ENCODE results near the gene TCF3.

Gene TCF3

DNA sequence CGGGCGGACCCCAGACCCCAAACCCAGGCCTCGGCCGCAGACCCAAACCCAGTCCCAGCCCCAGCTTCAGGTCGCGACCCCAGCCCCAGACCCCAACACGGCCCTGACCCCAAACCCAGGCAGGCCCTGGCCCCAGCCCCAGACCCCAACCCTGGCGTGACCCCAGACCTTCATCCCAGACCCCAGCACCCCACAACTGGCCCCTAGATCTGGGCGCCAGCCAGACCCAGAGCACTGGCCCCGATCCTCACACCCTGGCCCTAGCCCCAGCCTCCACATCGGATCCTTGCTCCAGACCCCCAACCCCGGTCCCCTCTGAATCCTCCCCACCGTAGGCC lies 67.2 kb downstream of the TCF3 start:
- DNase-seq (ENCODE audit: low read depth), result no peak
- TF ChIP-seq, protein P1, sequence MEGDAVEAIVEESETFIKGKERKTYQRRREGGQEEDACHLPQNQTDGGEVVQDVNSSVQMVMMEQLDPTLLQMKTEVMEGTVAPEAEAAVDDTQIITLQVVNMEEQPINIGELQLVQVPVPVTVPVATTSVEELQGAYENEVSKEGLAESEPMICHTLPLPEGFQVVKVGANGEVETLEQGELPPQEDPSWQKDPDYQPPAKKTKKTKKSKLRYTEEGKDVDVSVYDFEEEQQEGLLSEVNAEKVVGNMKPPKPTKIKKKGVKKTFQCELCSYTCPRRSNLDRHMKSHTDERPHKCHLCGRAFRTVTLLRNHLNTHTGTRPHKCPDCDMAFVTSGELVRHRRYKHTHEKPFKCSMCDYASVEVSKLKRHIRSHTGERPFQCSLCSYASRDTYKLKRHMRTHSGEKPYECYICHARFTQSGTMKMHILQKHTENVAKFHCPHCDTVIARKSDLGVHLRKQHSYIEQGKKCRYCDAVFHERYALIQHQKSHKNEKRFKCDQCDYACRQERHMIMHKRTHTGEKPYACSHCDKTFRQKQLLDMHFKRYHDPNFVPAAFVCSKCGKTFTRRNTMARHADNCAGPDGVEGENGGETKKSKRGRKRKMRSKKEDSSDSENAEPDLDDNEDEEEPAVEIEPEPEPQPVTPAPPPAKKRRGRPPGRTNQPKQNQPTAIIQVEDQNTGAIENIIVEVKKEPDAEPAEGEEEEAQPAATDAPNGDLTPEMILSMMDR (conservative IDR thresholded peaks at IDR 0.05; ENCODE audit: low read length), result no peak
- no peak overlapping the region for H3K4me3 ChIP-seq (ENCODE audit: low read length)

DNA sequence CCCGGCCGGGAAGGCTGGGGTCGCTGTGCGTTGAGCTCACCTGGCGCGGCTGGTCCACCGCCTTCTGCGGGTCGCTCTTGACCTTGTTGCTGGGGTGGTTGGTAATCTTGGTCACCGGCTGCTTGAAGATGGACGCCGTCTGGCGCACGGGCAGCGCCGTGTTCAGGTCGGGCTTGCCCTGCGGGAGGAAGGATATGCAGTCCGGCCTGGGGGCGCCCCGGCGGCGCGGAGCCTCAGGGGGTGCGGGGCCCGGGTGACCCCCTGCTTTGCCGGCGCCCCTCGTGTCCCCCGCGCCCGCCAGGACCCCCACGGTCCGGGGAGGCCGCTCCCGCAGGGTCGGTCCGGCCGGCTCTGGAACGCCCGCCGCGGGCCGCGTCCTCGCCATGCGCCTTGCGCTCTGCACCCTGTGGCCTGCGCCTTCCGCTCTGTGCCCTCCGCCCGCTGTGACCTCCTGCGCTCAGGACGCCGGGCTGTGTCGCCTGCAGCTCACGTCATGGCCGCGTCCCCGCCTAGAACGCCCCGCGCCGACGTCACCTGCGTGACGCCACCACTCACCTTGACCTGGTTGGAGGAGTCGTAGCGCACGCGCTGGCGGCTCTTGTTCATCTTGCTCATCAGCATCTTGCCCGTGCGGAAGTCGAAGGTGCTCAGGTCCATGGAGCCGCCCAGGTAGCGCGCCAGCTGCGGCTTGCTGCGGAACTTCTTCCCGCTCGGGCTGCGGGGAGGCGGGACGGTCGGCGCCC lies 67.7 kb downstream of the TCF3 start:
- no peak for DNase-seq (ENCODE audit: low read depth)
- TF ChIP-seq, protein P1 (conservative IDR thresholded peaks at IDR 0.05; ENCODE audit: low read length), result no peak
- no peak overlapping the region for H3K4me3 ChIP-seq (ENCODE audit: low read length)

DNA sequence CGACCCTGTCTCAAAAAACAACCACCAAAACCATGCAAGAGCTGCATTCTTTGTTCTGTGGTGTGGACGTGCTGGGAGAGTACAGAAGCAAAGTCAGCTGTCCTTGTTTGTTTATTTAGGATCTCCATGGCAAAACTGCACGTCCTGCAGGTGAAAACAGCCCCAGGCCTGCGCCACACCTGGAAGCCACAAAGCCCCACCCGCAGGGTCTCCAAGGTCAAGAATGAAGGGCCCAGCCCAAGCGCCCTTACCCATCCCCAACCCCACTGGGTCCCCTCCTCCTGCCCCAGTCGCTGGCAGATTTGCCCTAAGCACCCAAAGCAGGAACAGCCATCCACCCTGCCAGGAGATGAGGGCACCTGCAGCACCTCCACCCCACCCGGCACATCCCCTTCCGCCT lies 70.2 kb downstream of the TCF3 start:
- TF ChIP-seq, protein P1 (conservative IDR thresholded peaks at IDR 0.05; ENCODE audit: low read length), result no peak
- H3K4me3 ChIP-seq (ENCODE audit: low read length), result no peak overlapping the region
- no peak for DNase-seq (ENCODE audit: low read depth)

DNA sequence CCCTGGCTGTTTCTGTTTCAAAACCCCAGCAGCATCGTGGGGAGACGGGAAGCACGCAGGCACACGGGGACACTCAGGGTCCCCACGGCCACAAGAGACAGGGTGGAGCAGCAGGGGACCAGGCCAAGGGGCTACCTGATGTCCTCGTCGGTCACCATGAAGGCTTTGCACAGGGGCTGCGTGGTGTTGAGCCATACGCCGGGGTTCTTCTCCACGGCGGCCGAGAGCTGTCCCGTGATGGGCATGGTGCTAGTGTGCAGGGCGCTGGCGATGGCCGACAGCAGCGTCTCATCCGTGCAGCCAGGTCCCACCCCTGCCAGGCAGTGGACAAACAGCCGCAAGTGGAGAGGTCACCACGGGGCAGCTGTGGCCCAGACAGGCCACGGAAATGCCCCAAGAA lies 71.5 kb downstream of the TCF3 start:
- no peak overlapping the region for H3K4me3 ChIP-seq (ENCODE audit: low read length)
- TF ChIP-seq, protein P1 (conservative IDR thresholded peaks at IDR 0.05; ENCODE audit: low read length), result no peak
- DNase-seq (ENCODE audit: low read depth), result no peak

DNA sequence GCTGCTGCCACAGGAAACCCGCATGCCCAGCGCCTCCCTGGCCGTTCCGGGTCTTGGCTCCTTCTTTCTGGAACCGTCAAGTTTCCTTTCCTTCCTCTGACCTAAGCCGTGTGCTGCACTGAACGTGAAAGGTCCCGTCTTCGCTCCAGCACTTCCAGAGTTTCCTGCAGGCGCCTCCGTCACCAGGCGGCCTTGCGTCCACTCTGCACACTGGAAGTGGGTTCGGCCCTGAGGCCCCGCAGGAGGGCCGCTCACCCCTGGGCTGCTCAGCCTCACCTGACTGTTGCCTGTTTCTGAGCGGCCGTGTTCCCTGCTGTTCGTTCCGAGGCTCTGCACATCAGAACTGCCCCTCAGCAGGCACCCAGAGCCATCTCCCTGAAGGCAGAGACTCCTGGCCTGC lies 72.0 kb downstream of the TCF3 start:
- TF ChIP-seq, protein P1 (conservative IDR thresholded peaks at IDR 0.05; ENCODE audit: low read length), result no peak
- H3K4me3 ChIP-seq (ENCODE audit: low read length), result no peak overlapping the region
- no peak for DNase-seq (ENCODE audit: low read depth)

DNA sequence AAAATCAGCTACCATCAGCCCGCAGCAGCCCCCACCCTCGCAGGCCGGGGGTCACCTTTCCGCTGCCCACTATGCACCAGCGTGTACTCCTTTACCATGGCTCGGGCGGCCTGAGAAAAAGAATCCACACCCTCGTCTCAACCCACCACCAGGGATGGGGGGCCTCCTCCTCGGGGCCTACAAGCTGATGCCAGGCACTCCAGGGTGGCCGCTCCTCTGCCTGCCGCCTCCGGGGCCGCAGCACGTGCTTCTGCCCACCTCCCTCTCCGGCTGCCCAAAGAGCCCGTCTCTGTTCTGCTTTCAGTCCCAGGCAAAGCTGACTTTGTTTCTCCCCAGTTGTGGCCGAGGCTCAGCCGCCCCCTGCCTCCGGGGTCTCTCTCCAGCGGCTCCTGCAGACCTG lies 73.2 kb downstream of the TCF3 start:
- no peak overlapping the region for H3K4me3 ChIP-seq (ENCODE audit: low read length)
- TF ChIP-seq, protein P1 (conservative IDR thresholded peaks at IDR 0.05; ENCODE audit: low read length), result no peak
- no peak for DNase-seq (ENCODE audit: low read depth)

DNA sequence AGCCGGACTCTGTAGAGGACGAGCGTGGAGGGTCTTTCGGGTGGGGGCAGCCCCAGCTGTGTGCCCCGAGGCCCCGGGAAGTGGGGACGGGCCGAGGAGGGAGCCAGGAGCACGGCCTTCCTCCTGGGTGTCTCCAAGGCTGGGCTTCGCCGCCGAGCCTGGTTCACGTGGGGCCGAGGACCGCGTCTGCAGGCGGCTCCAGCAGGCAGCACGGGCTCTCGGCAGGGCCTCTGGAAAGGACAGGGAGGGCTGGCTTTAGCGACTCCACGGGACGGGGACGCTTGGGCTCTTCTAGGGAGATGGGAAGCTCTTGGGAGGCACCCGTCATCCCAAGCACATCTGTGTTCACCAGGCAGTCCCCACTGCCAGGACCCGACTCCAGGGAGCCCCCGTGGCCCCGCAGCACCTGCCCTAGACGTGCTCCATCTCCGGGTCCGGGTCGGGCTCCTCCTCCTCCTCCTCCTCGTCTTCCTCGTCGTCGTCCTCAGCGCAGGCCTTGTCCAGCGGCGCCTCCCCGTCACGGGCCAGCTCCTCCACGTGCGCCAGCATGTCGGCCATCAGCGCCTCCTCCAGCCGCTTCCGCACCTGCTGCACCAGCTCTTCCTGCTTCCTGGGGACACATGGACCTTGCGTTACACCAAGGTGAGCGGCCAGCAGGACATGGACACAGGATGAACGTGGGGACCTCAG lies 74.3 kb downstream of the TCF3 start:
- no peak for DNase-seq (ENCODE audit: low read depth)
- H3K4me3 ChIP-seq (ENCODE audit: low read length), result no peak overlapping the region

More for the DNA sequence above, 74.3 kb downstream of the TCF3 start:
- TF ChIP-seq, protein P1 (conservative IDR thresholded peaks at IDR 0.05; ENCODE audit: low read length), result no peak

Data from AG10803 (cell line).